Common myeloid progenitor, CD34-positive (primary cell): Measurements from ENCODE around the gene MTMR10.

Source experiments
- CTCF ChIA-PET: fragments of 350-600 bp; sonication (Branson Sonifier 250); formaldehyde crosslinking; loops from one replicate; lab custom pipeline; 2021; ENCODE audit warnings: antibody characterized with exemption; lab: Charles Lee
- POLR2A ChIA-PET: fragments of 350-600 bp; sonication (Branson Sonifier 250); formaldehyde crosslinking; loops from one replicate; lab custom pipeline; 2021; ENCODE audit warnings: antibody characterized with exemption; lab: Charles Lee
- DNase-seq, 3 donors: peaks; one replicate each; pipeline versions ENCODE4 v3.0.0 to v3.0.0-alpha.2; 2013
- H3K27ac ChIP-seq, 2 experiments: 1 replicate in 1 of 2; 2 replicates in 1 of 2; pipeline ENCODE4 v1.7.0; 2013; ENCODE audit warnings: inconsistent platforms in 2 of 2, low read length in 2 of 2, mild to moderate bottlenecking in 2 of 2, low read depth in 1 of 2, moderate library complexity in 1 of 2; ENCODE audit not compliant: severe bottlenecking in 2 of 2, insufficient read depth in 1 of 2, poor library complexity in 1 of 2
- H3K27me3 ChIP-seq, 5 experiments: replicated peaks in 2 of 5; 1 replicate in 3 of 5; 2 replicates in 2 of 5; pipeline versions ENCODE4 v1.6.1 to v1.7.0; 2013; ENCODE audit warnings: low read length in 4 of 5, mild to moderate bottlenecking in 2 of 5, moderate library complexity in 2 of 5, inconsistent platforms in 1 of 5; ENCODE audit not compliant: insufficient read depth in 5 of 5, control insufficient read depth in 4 of 5
- H3K36me3 ChIP-seq, 4 experiments: 1 replicate in 2 of 4; 2 replicates in 2 of 4; pipeline versions ENCODE4 v1.6.1 to v1.7.0; 2013; ENCODE audit warnings: low read length in 3 of 4, control low read depth in 1 of 4, mild to moderate bottlenecking in 1 of 4; ENCODE audit not compliant: control insufficient read depth in 4 of 4, insufficient read depth in 4 of 4
- H3K4me1 ChIP-seq, 4 experiments: 1 replicate in 3 of 4; 2 replicates in 1 of 4; pipeline versions ENCODE4 v1.6.1 to v1.7.1; 2013; ENCODE audit warnings: low read length in 3 of 4, mild to moderate bottlenecking in 3 of 4, control low read depth in 1 of 4, inconsistent platforms in 1 of 4, moderate library complexity in 1 of 4; ENCODE audit not compliant: control insufficient read depth in 4 of 4, insufficient read depth in 4 of 4; ENCODE audit errors: control extremely low read depth in 1 of 4
- H3K4me3 ChIP-seq, 7 experiments: 1 replicate in 4 of 7; 2 replicates in 3 of 7; pipeline versions ENCODE4 v1.5.1 to v1.7.0; 2013; ENCODE audit warnings: mild to moderate bottlenecking in 7 of 7, low read length in 6 of 7, moderate library complexity in 6 of 7, inconsistent platforms in 2 of 7, low read depth in 2 of 7, control low read depth in 1 of 7; ENCODE audit not compliant: insufficient read depth in 4 of 7, control insufficient read depth in 1 of 7; ENCODE audit errors: extremely low read depth in 1 of 7
- H3K9me3 ChIP-seq, 5 experiments: 1 replicate in 4 of 5; 2 replicates in 1 of 5; pipeline versions ENCODE4 v1.6.1 to v1.7.1; 2013; ENCODE audit warnings: low read length in 4 of 5, mild to moderate bottlenecking in 2 of 5, inconsistent platforms in 1 of 5, low read depth in 1 of 5, moderate library complexity in 1 of 5; ENCODE audit not compliant: control insufficient read depth in 4 of 5, insufficient read depth in 2 of 5; ENCODE audit errors: control extremely low read depth in 1 of 5
- WGBS: methylation state at CpG from one replicate; pipeline ENCODE4 v1.1.5; 2013; ENCODE audit not compliant: insufficient coverage; 5-methylcytosine and 5-hydroxymethylcytosine counted together

MTMR10 gene

DNA sequence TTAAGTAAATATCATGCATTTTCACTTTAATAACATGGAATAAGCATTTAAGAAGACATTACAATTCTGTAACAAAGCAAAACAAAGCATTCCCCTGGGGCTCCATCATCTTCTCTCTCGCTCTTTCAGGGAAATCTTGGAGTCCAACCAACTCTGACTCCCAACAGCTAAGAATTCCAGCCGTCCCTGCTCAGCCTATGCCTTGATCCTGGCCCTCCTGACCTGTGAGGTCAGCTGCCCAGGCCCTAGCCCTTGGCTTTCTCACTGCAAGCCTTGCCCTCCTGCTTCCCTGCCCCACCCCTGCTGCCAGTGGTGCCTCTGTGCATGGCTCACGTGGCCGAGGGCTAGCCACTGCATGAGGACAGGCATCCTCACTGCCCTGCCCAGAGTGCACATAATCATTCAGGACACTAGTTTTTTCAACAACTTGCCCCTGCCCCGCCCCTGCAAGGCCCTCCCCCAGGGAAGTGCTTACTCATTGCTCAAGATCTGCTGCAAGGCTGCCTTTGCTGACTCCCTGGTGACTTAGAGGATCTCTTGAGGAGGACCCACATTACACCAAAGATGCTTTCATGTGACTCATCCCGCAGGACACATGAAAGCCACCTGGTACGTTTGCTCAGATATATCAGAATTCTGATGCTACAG is 37.6 kb downstream of the MTMR10 start:
- ChIA-PET POLR2A (no interaction called here), CTCF (interaction anchor here (0.8 kb wide), 1 partner anchor 10 kb away, joined by 4 read pairs; no protein-coding TSS in a partner anchor)
- peaks cover 29 to 84% (median 52%) of the 10 kb centered on the region in 4 experiments for H3K36me3 ChIP-seq
- H3K27me3 ChIP-seq: no peaks in the 10 kb centered on the region
- WGBS: 90% methylated on average over 5 of the region's 7 CpGs
- DNase-seq: peak in 2 of 3 donors; percentile 28 to 30
- H3K4me3 ChIP-seq: no peak overlapping the region
- no peak overlapping the region for H3K27ac ChIP-seq
- H3K9me3 ChIP-seq: peaks cover 0 to 13% (median 4%) of the 10 kb centered on the region in 5 experiments
- H3K4me1 ChIP-seq: no peaks in the 10 kb centered on the region

DNA sequence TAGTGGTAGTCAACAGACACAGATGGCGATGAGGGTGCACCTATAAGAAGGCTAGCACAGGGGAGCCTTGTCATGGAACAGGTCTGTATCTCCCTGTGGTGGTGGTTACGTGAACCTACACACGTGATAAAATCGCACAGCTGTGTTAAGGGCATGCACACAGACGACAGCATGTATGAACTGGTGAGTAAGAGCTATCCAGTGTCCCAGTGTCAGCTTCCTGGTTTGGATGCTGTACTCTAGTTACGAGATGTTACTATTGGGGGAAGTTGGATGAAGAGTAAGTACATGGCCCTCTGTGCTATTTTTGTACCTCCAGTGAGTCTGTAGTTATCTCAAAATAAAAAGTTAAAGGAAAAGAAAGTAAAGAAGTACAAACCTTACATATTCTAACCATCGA is 38.2 kb downstream of the MTMR10 start:
- ChIA-PET POLR2A (interaction anchor here (1.1 kb wide), 1 partner anchor 9 kb away, joined by 8 read pairs; no protein-coding TSS in a partner anchor), CTCF (interaction anchor here (0.8 to 1.5 kb wide), 3 partner anchors 10 to 27 kb away, joined by 3 to 4 read pairs (median 3); no protein-coding TSS in a partner anchor)
- H3K36me3 ChIP-seq: peaks cover 28 to 84% (median 50%) of the 10 kb centered on the region in 4 experiments
- no peaks in the 10 kb centered on the region for H3K4me1 ChIP-seq
- peaks cover 0 to 15% (median 4%) of the 10 kb centered on the region in 5 experiments for H3K9me3 ChIP-seq
- no peak overlapping the region for H3K27ac ChIP-seq
- no peaks in the 10 kb centered on the region for H3K27me3 ChIP-seq
- no peak overlapping the region for H3K4me3 ChIP-seq
- 98% methylated on average over 5 of the region's 7 CpGs for WGBS
- DNase-seq: no peak

DNA sequence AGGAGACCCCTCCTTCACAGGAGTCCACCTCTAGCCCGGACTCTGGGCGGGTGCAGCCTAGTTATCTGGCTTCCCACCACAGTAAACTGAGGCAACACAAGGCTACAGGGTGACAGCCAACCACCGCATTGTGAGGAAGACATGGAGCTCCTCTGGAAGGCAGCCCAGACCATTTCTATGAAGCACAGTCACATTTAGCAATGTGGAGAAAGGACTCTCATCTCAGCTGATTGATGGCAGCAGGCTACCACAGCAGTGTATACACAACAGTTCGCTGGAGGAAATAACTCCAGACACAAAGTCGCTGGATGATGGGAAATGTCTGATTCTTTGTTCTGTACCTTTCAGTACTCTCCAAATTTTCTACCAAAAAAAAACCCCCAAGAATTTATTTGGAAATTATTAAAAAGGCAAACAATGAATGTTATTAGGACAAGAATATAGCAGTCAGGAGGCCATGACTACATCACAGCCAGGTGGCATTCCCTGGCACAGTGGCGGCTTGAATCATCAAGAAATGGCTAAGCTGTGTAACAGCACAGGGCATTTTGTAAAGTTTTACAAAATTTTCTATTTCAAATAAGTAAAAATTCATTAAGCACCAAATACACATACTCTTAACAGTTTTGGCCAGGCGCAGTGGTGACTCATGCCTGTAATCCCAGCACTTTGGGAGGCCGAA is 47.6 kb downstream of the MTMR10 start:
- H3K4me1 ChIP-seq: no peaks in the 10 kb centered on the region
- no peak overlapping the region for H3K27ac ChIP-seq
- H3K27me3 ChIP-seq: no peaks in the 10 kb centered on the region
- no peak overlapping the region for H3K4me3 ChIP-seq
- ChIA-PET POLR2A (no interaction called here), CTCF (interaction anchor here (0.7 to 2.2 kb wide), 4 partner anchors 8 to 185 kb away, joined by 3 to 6 read pairs (median 4); no protein-coding TSS in a partner anchor)
- peaks cover 0 to 2% (median 0%) of the 10 kb centered on the region in 5 experiments for H3K9me3 ChIP-seq
- 100% methylated on average over 5 of the region's 8 CpGs for WGBS
- H3K36me3 ChIP-seq: peaks cover 37 to 89% (median 68%) of the 10 kb centered on the region in 4 experiments
- DNase-seq: no peak

DNA sequence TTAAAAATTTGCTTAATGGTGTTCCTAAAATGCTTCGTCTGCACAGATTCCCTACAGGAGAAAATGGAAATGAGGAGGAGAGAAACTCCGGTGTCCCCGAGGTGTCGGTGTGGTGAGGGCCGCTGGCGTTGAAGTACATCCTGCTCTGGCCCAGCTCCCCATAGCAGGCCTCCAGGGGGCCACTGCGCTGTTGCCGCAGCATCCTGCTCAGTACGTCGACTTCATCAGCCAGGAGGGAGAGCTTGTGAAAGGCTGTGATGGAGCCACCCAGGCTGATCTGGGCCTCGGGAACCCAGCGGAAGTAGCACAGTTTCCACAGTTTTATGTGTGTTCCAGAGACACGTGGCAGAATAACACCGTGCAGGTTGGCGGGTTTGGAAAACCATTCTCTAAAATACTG is 49.9 kb downstream of the MTMR10 start:
- Histone ChIP-seq H3K4me1 (no peaks in the 10 kb centered on the region), H3K4me3 (no peak overlapping the region), H3K36me3 (peaks cover 26 to 86% (median 65%) of the 10 kb centered on the region in 4 experiments), H3K27me3 (no peaks in the 10 kb centered on the region), H3K27ac (no peak overlapping the region), H3K9me3 (no peaks in the 10 kb centered on the region)
- POLR2A ChIA-PET: no interaction called here
- WGBS: 95% methylated on average over 14 of the region's 15 CpGs
- peak in 1 of 3 donors; percentile 6 for DNase-seq
- CTCF ChIA-PET: no interaction called here

DNA sequence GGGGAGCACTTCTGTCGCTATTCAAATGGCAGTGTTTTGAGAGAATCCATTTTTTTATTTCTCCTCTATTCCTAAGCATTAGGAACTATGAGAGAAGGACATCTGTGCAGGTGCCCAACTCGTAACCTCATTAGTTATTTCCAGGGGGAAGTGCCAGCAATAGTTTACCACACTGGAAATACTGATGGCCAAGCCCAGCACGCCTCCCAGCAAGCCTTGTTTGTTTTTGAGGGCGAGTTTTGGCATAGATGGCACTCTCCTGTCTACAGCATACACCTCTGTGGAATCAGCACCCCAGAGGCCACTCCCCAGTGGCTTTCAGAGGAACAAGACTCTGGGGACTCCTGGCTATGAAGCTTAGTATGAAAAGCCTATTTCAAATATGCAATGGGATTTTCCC is 51.1 kb downstream of the MTMR10 start:
- CTCF ChIA-PET: no interaction called here
- H3K36me3 ChIP-seq: peaks cover 25 to 76% (median 57%) of the 10 kb centered on the region in 4 experiments

DNA sequence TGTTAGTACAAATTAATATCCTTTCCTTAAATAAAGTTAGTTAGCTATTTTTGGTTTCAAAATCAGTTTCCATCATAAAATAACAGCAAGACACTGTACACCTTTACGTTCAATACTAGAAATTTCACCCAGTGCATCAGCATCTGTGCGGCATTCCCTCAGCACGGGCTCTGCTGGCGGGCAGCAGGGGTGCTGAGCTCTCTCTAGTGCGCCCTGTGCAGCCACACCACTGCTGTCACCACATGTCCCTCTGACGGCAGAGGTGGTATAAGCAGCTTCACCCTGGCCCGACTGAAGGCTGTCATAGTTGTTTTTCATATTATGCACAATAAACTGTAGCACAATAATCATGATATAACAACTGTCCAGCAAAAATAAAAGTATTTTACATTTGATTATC is 52.3 kb downstream of the MTMR10 start:
- Histone ChIP-seq H3K4me1 (no peaks in the 10 kb centered on the region), H3K4me3 (no peak overlapping the region), H3K9me3 (no peaks in the 10 kb centered on the region), H3K36me3 (peaks cover 22 to 74% (median 53%) of the 10 kb centered on the region in 4 experiments), H3K27ac (no peak overlapping the region), H3K27me3 (no peaks in the 10 kb centered on the region)
- 96% methylated on average over 6 of the region's 7 CpGs for WGBS
- CTCF ChIA-PET: no interaction called here
- no peak for DNase-seq
- POLR2A ChIA-PET: interaction anchor here (0.6 kb wide), 1 partner anchor 1970 kb away, joined by 4 read pairs; no protein-coding TSS in a partner anchor

More for the DNA sequence above, 51.1 kb downstream of the MTMR10 start:
- Histone ChIP-seq H3K9me3 (no peaks in the 10 kb centered on the region), H3K27ac (no peak overlapping the region), H3K27me3 (no peaks in the 10 kb centered on the region), H3K4me3 (no peak overlapping the region), H3K4me1 (no peaks in the 10 kb centered on the region)
- POLR2A ChIA-PET: no interaction called here
- 86% methylated on average over 1 of the region's 4 CpGs for WGBS
- no peak for DNase-seq

DNA sequence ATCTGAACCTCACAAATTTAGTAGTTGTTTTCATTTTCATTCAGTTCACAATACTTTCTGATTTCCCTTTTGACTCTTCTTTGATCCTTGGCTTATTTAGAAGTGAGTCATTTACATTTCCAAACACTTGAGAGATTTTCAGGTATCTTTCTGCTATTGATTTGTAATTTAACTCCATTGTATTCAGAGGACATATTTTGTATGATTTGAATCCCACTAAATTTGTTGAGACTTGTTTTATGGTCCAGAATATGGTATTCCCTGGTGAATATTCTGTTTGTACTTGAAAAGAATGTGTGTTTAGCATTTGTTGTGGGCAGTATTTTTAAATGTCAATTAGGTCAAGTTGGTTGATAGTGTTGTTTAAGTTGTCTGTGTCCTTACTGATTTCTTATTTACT is 58.1 kb downstream of the MTMR10 start:
- Histone ChIP-seq H3K36me3 (peaks cover 5 to 56% (median 32%) of the 10 kb centered on the region in 4 experiments), H3K9me3 (no peaks in the 10 kb centered on the region), H3K27me3 (no peaks in the 10 kb centered on the region), H3K4me1 (no peaks in the 10 kb centered on the region), H3K27ac (no peak overlapping the region), H3K4me3 (no peak overlapping the region)
- ChIA-PET POLR2A (interaction anchor here (0.7 kb wide), 1 partner anchor 30 kb away, joined by 3 read pairs; the partner anchor contains the start of gene FAN1), CTCF (no interaction called here)
- DNase-seq: no peak
